ENCODE measurements around the gene GDPGP1.
"Not testable (repeated sequence)": the region's sequence is repeated elsewhere in the genome, so short reads cannot be mapped to it uniquely, and the experiment has no call there.

DNA sequence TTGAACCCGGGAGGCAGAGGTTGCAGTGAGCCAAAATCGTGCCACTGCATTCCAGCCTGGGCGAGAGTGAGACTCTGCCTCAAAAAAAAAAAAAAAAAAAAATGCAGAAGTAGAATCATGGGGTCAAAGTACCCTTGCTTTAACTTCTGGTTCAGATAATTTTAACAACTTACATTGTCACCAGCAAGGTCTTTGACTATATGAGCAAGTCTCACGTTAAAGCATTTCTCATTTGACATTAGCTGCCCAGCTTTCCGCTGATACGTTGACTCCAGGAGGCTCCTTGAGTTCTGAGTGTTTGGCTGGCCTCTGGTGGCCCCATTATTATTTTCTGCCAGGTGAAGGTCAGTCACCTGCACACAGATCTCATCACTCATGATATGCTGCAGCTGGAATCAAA is 47.6 kb downstream of the GDPGP1 start:
- TF ChIP-seq POLR2A (IDR thresholded peaks at IDR 0.05; ENCODE audit: low read length); GATA1 (IDR thresholded peaks at IDR 0.05; ENCODE audit: low read depth, low read length): not testable (repeated sequence)

Data from erythroblast (primary cell).